T-cell (primary cell): ENCODE results near the gene RANBP17. TPM values are rescaled to one million over a fixed set of nuclear protein-coding genes. Genes with fewer than 3 reads are reported as not detected.

Source experiments
- ATAC-seq, 4 experiments: fragments of 200-7000 bp in 3 of 4; fragments of 150-1000 bp in 1 of 4; cut with Tn5 transposase; replicated peaks in 1 of 4; 1 replicate in 3 of 4; 2 replicates in 1 of 4; pipeline ENCODE4 v1.10.0; 2021; ENCODE audit warnings: moderate library complexity in 3 of 4, mild to moderate bottlenecking in 2 of 4, moderate number of reproducible peaks in 1 of 4
- CTCF ChIA-PET, 2 donors: fragments of 300-600 bp; sonication (Branson Sonifier 250); formaldehyde crosslinking; loops; one replicate each; lab custom pipeline; 2022; ENCODE audit warnings: antibody characterized with exemption in 2 of 2; lab: Charles Lee
- POLR2A ChIA-PET, 2 donors: fragments of 300-600 bp; sonication (Branson Sonifier 250); formaldehyde crosslinking; loops; one replicate each; lab custom pipeline; 2022; ENCODE audit warnings: antibody characterized with exemption in 2 of 2; lab: Charles Lee
- DNase-seq, 35 experiments: peaks; one replicate each; pipeline versions ENCODE4 v3.0.0 to v3.0.0-alpha.2; 2013 to 2023
- H3K27ac ChIP-seq: one replicate; pipeline ENCODE4 v1.5.1; 2013; ENCODE audit warnings: low read length
- H3K27me3 ChIP-seq, 2 experiments: replicated peaks in 1 of 2; 1 replicate in 1 of 2; 2 replicates in 1 of 2; pipeline versions ENCODE4 v1.6.1 to v1.7.0; 2013; ENCODE audit warnings: low read length in 1 of 2, mixed read lengths in 1 of 2; ENCODE audit not compliant: control insufficient read depth in 2 of 2, insufficient read depth in 2 of 2; ENCODE audit errors: extremely low read depth in 1 of 2
- H3K36me3 ChIP-seq, 2 donors: 1 replicate in 1 of 2; 2 replicates in 1 of 2; pipeline versions ENCODE4 v1.6.1 to v1.7.0; 2013; ENCODE audit warnings: low read length in 1 of 2; ENCODE audit not compliant: control insufficient read depth in 2 of 2, insufficient read depth in 1 of 2; ENCODE audit errors: extremely low read depth in 1 of 2
- H3K4me1 ChIP-seq, 2 experiments: 1 replicate in 1 of 2; 2 replicates in 1 of 2; pipeline versions ENCODE4 v1.6.1 to v1.7.0; 2013; ENCODE audit warnings: low read length in 2 of 2, mixed read lengths in 1 of 2; ENCODE audit not compliant: insufficient read depth in 2 of 2, control insufficient read depth in 1 of 2; ENCODE audit errors: extremely low read depth in 1 of 2
- H3K4me3 ChIP-seq, 2 donors: 1 replicate in 1 of 2; 2 replicates in 1 of 2; pipeline versions ENCODE4 v1.5.1 to v1.7.0; 2013; ENCODE audit warnings: mild to moderate bottlenecking in 2 of 2, low read length in 1 of 2, moderate library complexity in 1 of 2; ENCODE audit not compliant: control insufficient read depth in 1 of 2; ENCODE audit errors: extremely low read depth in 1 of 2
- H3K9me3 ChIP-seq: 2 replicates; pipeline ENCODE4 v1.7.0; 2013
- H3K27ac Mint-ChIP-seq, 2 donors: one replicate each; pipeline ENCODE4 v1.8.0; 2020 to 2021; ENCODE audit warnings: mild to moderate bottlenecking in 2 of 2, mixed read lengths in 2 of 2
- H3K27me3 Mint-ChIP-seq, 2 donors: one replicate each; pipeline ENCODE4 v1.8.0; 2021 to 2022; ENCODE audit warnings: mixed read lengths in 2 of 2
- H3K36me3 Mint-ChIP-seq: one replicate; pipeline ENCODE4 v1.8.0; 2021; ENCODE audit warnings: mixed read lengths
- H3K4me1 Mint-ChIP-seq, 3 donors: one replicate each; pipeline ENCODE4 v1.8.0; 2020 to 2022; ENCODE audit warnings: mixed read lengths in 3 of 3, mild to moderate bottlenecking in 1 of 3
- H3K4me3 Mint-ChIP-seq, 3 donors: one replicate each; pipeline ENCODE4 v1.8.0; 2020 to 2022; ENCODE audit warnings: mild to moderate bottlenecking in 3 of 3, mixed read lengths in 3 of 3, moderate library complexity in 3 of 3
- H3K9me3 Mint-ChIP-seq, 3 donors: one replicate each; pipeline ENCODE4 v1.8.0; 2020 to 2022; ENCODE audit warnings: mixed read lengths in 3 of 3
- WGBS: methylation state at CpG from one replicate; pipeline ENCODE4 v1.1.5; 2013; ENCODE audit warnings: missing lambda C conversion rate; ENCODE audit not compliant: insufficient coverage; 5-methylcytosine and 5-hydroxymethylcytosine counted together
- total RNA-seq, 35 experiments: library from RNA in 6 of 35; stranded (reverse) in 6 of 35; fragments of 120-200 nt in 1 of 35; gene quantifications; one replicate each; pipeline versions ENCODE4 v1.2.1 to v1.2.4 and lab custom pipeline; 2013 to 2026

RANBP17 gene
- total RNA-seq, 5 donors from 2014 or later (not counting 1 experiment from before 2014, with no cell fraction given), result 0.41 to 0.62 (median 0.58) TPM; not detected in 2

DNA sequence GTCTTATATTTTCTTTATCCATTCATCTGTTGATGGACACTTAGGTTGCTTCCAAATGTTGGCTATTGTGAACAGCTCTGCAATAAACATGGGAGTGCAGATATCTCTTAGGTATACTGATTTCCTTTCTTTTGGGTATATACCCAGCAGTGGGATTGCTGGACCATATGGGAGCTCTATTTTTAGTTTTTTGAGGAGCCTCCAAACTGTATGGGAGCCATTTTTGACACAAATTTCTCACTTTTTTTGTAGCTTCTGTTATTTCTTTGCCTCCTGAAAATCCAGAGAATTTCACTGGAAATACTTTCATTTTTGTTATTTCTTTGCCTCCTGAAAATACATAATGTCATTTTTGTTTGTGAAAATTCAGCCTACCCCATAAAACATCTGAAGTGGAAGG is 15.0 kb upstream of the RANBP17 start:
- peaks cover 3 to 18% of the 10 kb centered on the region in 2 donors for H3K27me3 Mint-ChIP-seq
- no peak overlapping the region for H3K4me3 ChIP-seq
- no peaks in the 10 kb centered on the region for H3K36me3 ChIP-seq
- no peaks in the 10 kb centered on the region for H3K9me3 Mint-ChIP-seq
- H3K27me3 ChIP-seq, result no peaks in the 10 kb centered on the region
- no peaks in the 10 kb centered on the region for H3K4me1 ChIP-seq
- no peaks in the 10 kb centered on the region for H3K4me1 Mint-ChIP-seq
- H3K4me3 Mint-ChIP-seq, result no peak overlapping the region
- H3K27ac ChIP-seq, result no peak overlapping the region
- no peaks in the 10 kb centered on the region for H3K36me3 Mint-ChIP-seq
- ATAC-seq, result no peak
- ChIA-PET POLR2A (no interaction called here), CTCF (no interaction called here)
- DNase-seq, result no peak
- H3K9me3 ChIP-seq, result no peaks in the 10 kb centered on the region
- H3K27ac Mint-ChIP-seq, result no peak overlapping the region

DNA sequence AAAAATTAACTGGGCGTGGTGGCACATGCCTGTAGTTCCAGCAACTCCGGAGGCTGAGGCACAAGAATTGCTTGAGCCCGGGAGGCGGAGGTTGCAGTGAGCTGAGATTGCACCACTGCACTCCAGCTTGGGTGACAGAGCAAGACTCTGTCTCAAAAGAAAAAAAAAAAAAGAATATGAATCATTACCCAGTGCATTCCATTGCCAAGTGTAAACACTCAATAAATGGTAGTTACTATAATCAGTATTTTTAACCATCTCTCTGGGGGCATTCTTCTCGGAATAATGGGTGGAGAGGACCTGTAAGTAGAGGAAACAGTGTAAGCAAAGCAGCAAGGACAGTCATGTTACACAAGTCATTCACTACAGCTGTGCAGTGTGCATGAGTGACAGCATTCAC is 13.8 kb upstream of the RANBP17 start:
- H3K4me3 Mint-ChIP-seq, result no peak overlapping the region
- no peaks in the 10 kb centered on the region for H3K4me1 ChIP-seq
- no peak overlapping the region for H3K27ac ChIP-seq
- no peak overlapping the region for H3K4me3 ChIP-seq
- DNase-seq (no peak), ATAC-seq (no peak)
- no peaks in the 10 kb centered on the region for H3K4me1 Mint-ChIP-seq
- 87% methylated on average over 3 of the region's 5 CpGs for WGBS
- H3K9me3 Mint-ChIP-seq, result no peaks in the 10 kb centered on the region
- ChIA-PET POLR2A (no interaction called here), CTCF (no interaction called here)
- H3K27me3 Mint-ChIP-seq, result peaks cover 3 to 18% of the 10 kb centered on the region in 2 donors
- H3K36me3 ChIP-seq, result no peaks in the 10 kb centered on the region
- H3K36me3 Mint-ChIP-seq, result no peaks in the 10 kb centered on the region
- no peaks in the 10 kb centered on the region for H3K9me3 ChIP-seq
- H3K27me3 ChIP-seq, result no peaks in the 10 kb centered on the region
- H3K27ac Mint-ChIP-seq, result no peak overlapping the region

DNA sequence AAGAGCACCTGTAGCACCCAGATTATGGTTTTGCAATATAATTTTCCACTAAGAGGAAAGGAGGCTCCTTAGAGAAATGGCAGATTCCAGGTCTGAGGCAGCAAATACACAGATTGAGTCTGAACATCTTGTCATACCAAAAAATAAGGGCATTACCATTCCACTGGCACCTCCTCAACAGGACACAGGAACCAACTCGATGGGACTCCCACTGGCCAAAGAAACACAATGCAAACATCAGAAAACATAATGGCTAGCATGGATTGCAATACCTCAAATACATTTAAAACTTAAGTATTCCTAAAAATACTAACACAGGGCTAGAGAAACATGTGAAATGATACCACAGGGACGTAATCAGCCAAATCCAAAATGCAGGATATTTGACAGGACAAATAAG is 12.4 kb upstream of the RANBP17 start:
- no peak overlapping the region for H3K27ac Mint-ChIP-seq
- peaks cover 3 to 13% of the 10 kb centered on the region in 2 donors for H3K27me3 Mint-ChIP-seq
- ChIA-PET POLR2A (no interaction called here), CTCF (no interaction called here)
- 33% methylated on average over 1 of the region's 2 CpGs for WGBS
- ATAC-seq (no peak), DNase-seq (no peak)
- no peaks in the 10 kb centered on the region for H3K27me3 ChIP-seq
- no peak overlapping the region for H3K4me3 Mint-ChIP-seq
- no peaks in the 10 kb centered on the region for H3K4me1 Mint-ChIP-seq
- H3K9me3 Mint-ChIP-seq, result no peaks in the 10 kb centered on the region
- H3K36me3 ChIP-seq, result no peaks in the 10 kb centered on the region
- no peaks in the 10 kb centered on the region for H3K9me3 ChIP-seq
- H3K27ac ChIP-seq, result no peak overlapping the region
- H3K4me3 ChIP-seq, result no peak overlapping the region
- no peaks in the 10 kb centered on the region for H3K4me1 ChIP-seq
- H3K36me3 Mint-ChIP-seq, result no peaks in the 10 kb centered on the region

DNA sequence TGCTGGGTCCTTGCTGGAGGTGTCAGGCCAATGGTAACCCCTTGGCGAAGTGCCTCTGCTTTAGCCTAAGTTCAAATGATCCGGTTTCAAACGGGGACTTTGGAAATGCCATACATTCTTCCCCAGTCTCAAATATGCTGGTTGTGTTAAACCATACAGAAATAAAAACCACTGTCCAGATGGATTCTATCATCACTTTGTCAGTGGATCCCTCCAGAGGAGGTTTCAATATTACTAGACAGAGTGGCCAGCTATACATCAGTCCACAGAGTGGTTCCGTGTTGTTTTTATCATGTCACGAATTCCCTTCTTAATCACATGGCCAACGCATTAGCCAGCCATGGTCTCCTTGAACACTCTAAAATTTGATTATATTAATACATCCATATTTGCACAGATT is 7.3 kb upstream of the RANBP17 start:
- no peaks in the 10 kb centered on the region for H3K27me3 ChIP-seq
- H3K27ac ChIP-seq, result no peak overlapping the region
- H3K36me3 Mint-ChIP-seq, result no peaks in the 10 kb centered on the region
- no peak overlapping the region for H3K4me3 ChIP-seq
- CTCF ChIA-PET, result no interaction called here
- no peaks in the 10 kb centered on the region for H3K4me1 ChIP-seq
- H3K4me1 Mint-ChIP-seq, result no peaks in the 10 kb centered on the region
- POLR2A ChIA-PET, result no interaction called here
- no peaks in the 10 kb centered on the region for H3K9me3 ChIP-seq
- H3K36me3 ChIP-seq, result no peaks in the 10 kb centered on the region
- ATAC-seq (no peak), DNase-seq (no peak)
- no peak overlapping the region for H3K27ac Mint-ChIP-seq
- peaks cover 4 to 8% (median 8%) of the 10 kb centered on the region in 3 donors for H3K9me3 Mint-ChIP-seq
- WGBS, result 60% methylated on average over 1 of the region's 6 CpGs
- H3K27me3 Mint-ChIP-seq, result peaks cover 5 to 11% of the 10 kb centered on the region in 2 donors
- H3K4me3 Mint-ChIP-seq, result no peak overlapping the region

DNA sequence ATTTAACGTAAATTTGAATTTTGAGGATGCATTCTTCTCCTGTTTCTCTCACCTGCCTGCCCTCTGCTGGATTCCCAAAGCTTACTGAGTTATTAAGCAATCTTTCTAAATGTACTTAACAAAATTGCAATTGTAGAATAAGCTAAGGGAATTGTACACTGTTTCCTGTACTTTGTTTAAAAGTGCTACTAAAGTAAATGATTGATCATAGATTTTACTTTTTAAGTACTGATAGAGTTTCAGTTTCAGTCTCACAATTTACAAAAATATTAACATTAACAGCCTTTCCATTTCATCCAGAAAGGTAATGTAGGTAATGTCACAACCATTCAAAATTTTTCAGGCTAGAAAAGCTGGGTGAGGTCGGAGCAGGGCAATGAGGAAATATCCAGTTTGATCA is 4.8 kb upstream of the RANBP17 start:
- Mint-ChIP-seq H3K9me3 (peaks cover 15 to 21% (median 20%) of the 10 kb centered on the region in 3 donors), H3K27me3 (peaks cover 17 to 21% of the 10 kb centered on the region in 2 donors), H3K4me1 (peaks cover 0 to 6% (median 3%) of the 10 kb centered on the region in 3 donors), H3K27ac (no peak overlapping the region), H3K36me3 (peaks cover 10% of the 10 kb centered on the region), H3K4me3 (no peak overlapping the region)
- DNase-seq, result no peak
- H3K27ac ChIP-seq, result no peak overlapping the region
- H3K4me3 ChIP-seq, result no peak overlapping the region
- CTCF ChIA-PET, result no interaction called here
- no peaks in the 10 kb centered on the region for H3K4me1 ChIP-seq
- POLR2A ChIA-PET, result no interaction called here
- ATAC-seq, result no peak
- H3K27me3 ChIP-seq, result peaks cover 0 to 4% of the 10 kb centered on the region in 2 experiments
- peaks cover 2% of the 10 kb centered on the region for H3K9me3 ChIP-seq
- no peaks in the 10 kb centered on the region for H3K36me3 ChIP-seq
- no CpG with 5 or more reads among the region's 2 CpGs for WGBS

DNA sequence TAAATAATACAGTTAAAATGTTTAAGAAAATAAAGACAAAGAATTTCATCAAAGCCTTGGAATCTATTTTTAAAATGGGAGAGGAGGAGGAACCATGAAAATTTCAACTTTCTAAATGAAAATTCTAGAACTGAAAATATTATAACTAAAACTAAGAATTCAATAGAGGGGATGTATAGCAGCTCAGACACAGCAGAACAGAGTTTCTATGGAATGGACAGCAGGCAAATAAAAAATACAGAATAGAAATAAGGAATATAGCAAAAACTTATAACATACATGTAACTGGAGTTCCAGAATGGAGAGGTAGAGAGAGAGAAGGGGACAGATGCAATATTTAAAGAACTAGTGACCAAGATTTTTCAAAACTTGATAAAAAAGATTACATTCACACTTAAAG is 1.4 kb upstream of the RANBP17 start:
- Mint-ChIP-seq H3K27ac (no peak overlapping the region), H3K36me3 (peaks cover 10% of the 10 kb centered on the region), H3K4me1 (peaks cover 0 to 8% (median 6%) of the 10 kb centered on the region in 3 donors), H3K4me3 (peak overlapping the region in 1 of 3 donors; percentile 52), H3K9me3 (peaks cover 19 to 21% (median 20%) of the 10 kb centered on the region in 3 donors), H3K27me3 (peaks cover 35 to 44% of the 10 kb centered on the region in 2 donors)
- no peak for DNase-seq
- H3K27ac ChIP-seq, result no peak overlapping the region
- H3K4me3 ChIP-seq, result no peak overlapping the region
- no peaks in the 10 kb centered on the region for H3K36me3 ChIP-seq
- ChIA-PET POLR2A (no interaction called here), CTCF (no interaction called here)
- peaks cover 0 to 2% of the 10 kb centered on the region in 2 experiments for H3K4me1 ChIP-seq
- peaks cover 2% of the 10 kb centered on the region for H3K9me3 ChIP-seq
- ATAC-seq, result no peak
- peaks cover 4 to 14% of the 10 kb centered on the region in 2 experiments for H3K27me3 ChIP-seq
